ENCODE data around the gene STAG3. TPM values are rescaled to one million over a fixed set of nuclear protein-coding genes. Genes with fewer than 3 reads are reported as not detected.

The STAG3 gene
- total and polyA plus RNA-seq, 9 of the 15 experiments (the other 6 are each of a cell fraction or from before 2014, with no cell fraction given), result 0.54 to 2.5 (median 1.7) TPM

DNA sequence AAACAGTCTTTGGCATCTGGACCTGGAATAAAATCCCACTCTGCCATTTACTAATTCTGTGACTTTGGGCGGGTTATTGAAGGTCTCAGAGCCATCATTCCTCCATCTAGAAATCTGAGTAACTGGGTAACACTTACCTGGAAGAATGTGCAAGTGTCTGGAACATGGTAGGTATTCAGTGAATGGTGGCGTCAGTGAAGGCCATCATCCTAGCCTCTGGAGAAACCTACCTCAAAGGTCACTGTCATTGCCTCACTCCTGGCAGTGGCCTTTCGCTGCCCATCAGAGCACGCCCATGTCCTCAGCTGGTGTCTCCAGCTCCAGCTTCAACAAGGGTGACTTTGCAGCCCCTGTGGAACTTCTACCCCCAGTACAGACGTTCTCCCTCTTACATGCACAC lies 13.8 kb upstream of the STAG3 start:
- WGBS (ENCODE audit: insufficient coverage, low coverage, missing lambda C conversion rate), result 73% methylated on average over 5 of the region's 5 CpGs
- H3K79me2 ChIP-seq (ENCODE audit: control insufficient read depth, insufficient read depth, low read length), result no peaks in the 10 kb centered on the region
- no peaks in the 10 kb centered on the region for H3K9me1 ChIP-seq (ENCODE audit: control insufficient read depth, insufficient read depth, low read length)
- H3K4me2 ChIP-seq (ENCODE audit: insufficient read depth, low read length), result no peak overlapping the region
- ChIA-PET CTCF (ENCODE audit: low intra/inter-chr PET ratio) (no interaction called here), POLR2A (interaction anchor here (0.6 kb wide), 1 partner anchor 9 kb away, joined by 4 read pairs; no protein-coding TSS in a partner anchor)
- no peak overlapping the region for H2AFZ ChIP-seq (ENCODE audit: low read depth, low read length)
- H3K27me3 ChIP-seq (ENCODE audit: control insufficient read depth in 2 of 2, insufficient read depth in 2 of 2, low read length in 2 of 2), result no peaks in the 10 kb centered on the region
- in situ Hi-C loops (cut with MboI), result no loop called here
- no peak for DNase-seq (ENCODE audit: extremely low read depth in 1 of 4, low spot score in 3 of 4)
- no peaks in the 10 kb centered on the region for H3K9me3 ChIP-seq (replicated peaks; ENCODE audit: control insufficient read depth, insufficient read depth, low read depth, low read length)
- no peak overlapping the region for H3K4me3 ChIP-seq
- no peak overlapping the region for H3K27ac ChIP-seq (ENCODE audit: extremely low read depth, low read depth, low read length)
- FAIRE-seq, result no peak
- no peaks in the 10 kb centered on the region for H3K36me3 ChIP-seq (ENCODE audit: control insufficient read depth, insufficient read depth, low read length)
- TF ChIP-seq SPI1 (IDR thresholded peaks at IDR 0.05; ENCODE audit: borderline replicate concordance, low read depth, low read length), result no peak
- TF ChIP-seq FOXK1 (CRISPR knock-in tag; IDR thresholded peaks at IDR 0.05; ENCODE audit: borderline replicate concordance), result no peak
- TF ChIP-seq KDM4B (IDR thresholded peaks at IDR 0.05; ENCODE audit: borderline replicate concordance in 2 of 2, low read depth in 1 of 2), result no peak
- no peak for TF ChIP-seq ZNF707 (CRISPR knock-in tag; conservative IDR thresholded peaks at IDR 0.05)
- no peak for TF ChIP-seq PHF8 (IDR thresholded peaks at IDR 0.05; ENCODE audit: borderline replicate concordance, low read length)
- TF ChIP-seq JUND (IDR thresholded peaks at IDR 0.05; ENCODE audit: borderline replicate concordance, low read depth, low read length), result no peak
- TF ChIP-seq JUND (tag; IDR thresholded peaks at IDR 0.05; ENCODE audit: borderline replicate concordance, low read depth, low read length), result no peak
- TF ChIP-seq HEY1 (CRISPR knock-in tag; IDR thresholded peaks at IDR 0.05; ENCODE audit: borderline replicate concordance), result no peak
- TF ChIP-seq ZFP1 (CRISPR knock-in tag; IDR thresholded peaks at IDR 0.05), result no peak
- TF ChIP-seq FOXO4 (CRISPR knock-in tag; IDR thresholded peaks at IDR 0.05), result no peak
- TF ChIP-seq SNIP1 (IDR thresholded peaks at IDR 0.05; ENCODE audit: low read depth), result no peak
- TF ChIP-seq KLF6 (CRISPR knock-in tag; IDR thresholded peaks at IDR 0.05; ENCODE audit: borderline replicate concordance), result no peak
- TF ChIP-seq BRCA1 (IDR thresholded peaks at IDR 0.05), result no peak
- no peak for TF ChIP-seq BRCA1 (CRISPR knock-in tag; IDR thresholded peaks at IDR 0.05)
- no peak for TF ChIP-seq ZNF165 (CRISPR knock-in tag; IDR thresholded peaks at IDR 0.05; ENCODE audit: borderline replicate concordance)
- no peak for ATAC-seq
- BruUV-seq (replicated peaks), result no TSS peak
- intact Hi-C loops (cut with micrococcal nuclease), result no loop called here
- H4K20me1 ChIP-seq (replicated peaks; ENCODE audit: control insufficient read depth, insufficient read depth, low read length), result no peaks in the 10 kb centered on the region
- peak overlapping the region in 1 of 2 experiments; percentile 41; a peak in 1 of 4 replicates for H3K9ac ChIP-seq (ENCODE audit: insufficient read depth in 1 of 2, low read depth in 2 of 2, low read length in 2 of 2)
- peaks cover 40 to 48% of the 10 kb centered on the region in 2 experiments for H3K4me1 ChIP-seq (replicated peaks in 1 of 2; ENCODE audit: control insufficient read depth in 2 of 2, insufficient read depth in 2 of 2, low read length in 2 of 2)

Measured in K562 (cell line).